Liver (tissue), 3 donors: ENCODE results near the gene FGF14.

Experiments
- ATF3 ChIP-seq: IDR thresholded peaks from 2 replicates; pipeline ENCODE4 v1.6.1; 2016; ENCODE audit warnings: antibody characterized with exemption
- CTCF ChIP-seq: fragments of 150-350 bp; IDR thresholded peaks from 2 replicates; pipeline ENCODE4 v1.5.1; 2017; ENCODE audit warnings: improper control_type of control experiment, low read depth, low read length; ENCODE audit not compliant: missing input control
- EGR1 ChIP-seq, 2 donors: IDR thresholded peaks; 2 replicates each; pipeline ENCODE4 v1.6.1; 2016 to 2018; ENCODE audit warnings: antibody characterized with exemption in 2 of 2, low read depth in 2 of 2
- GABPA ChIP-seq, 2 donors: IDR thresholded peaks in 1 of 2; conservative IDR thresholded peaks in 1 of 2; 2 replicates each; pipeline ENCODE4 v1.6.1; 2016; ENCODE audit warnings: antibody characterized with exemption in 2 of 2, mild to moderate bottlenecking in 1 of 2, moderate library complexity in 1 of 2
- JUND ChIP-seq, 2 donors: IDR thresholded peaks; 2 replicates each; pipeline ENCODE4 v1.6.1; 2016; ENCODE audit warnings: antibody characterized with exemption in 2 of 2
- RAD21 ChIP-seq, 2 donors: IDR thresholded peaks; 2 replicates each; pipeline ENCODE4 v1.6.1; 2016; ENCODE audit warnings: antibody characterized with exemption in 2 of 2, mild to moderate bottlenecking in 2 of 2
- REST ChIP-seq: IDR thresholded peaks from 2 replicates; pipeline ENCODE4 v1.6.1; 2016; ENCODE audit warnings: antibody characterized with exemption, mild to moderate bottlenecking
- RXRA ChIP-seq, 2 donors: IDR thresholded peaks; 2 replicates each; pipeline ENCODE4 v1.6.1; 2017 to 2018; ENCODE audit warnings: antibody characterized with exemption in 2 of 2, mild to moderate bottlenecking in 1 of 2
- SP1 ChIP-seq: IDR thresholded peaks from 2 replicates; pipeline ENCODE4 v1.6.1; 2018; ENCODE audit warnings: antibody characterized with exemption, mild to moderate bottlenecking
- TAF1 ChIP-seq: conservative IDR thresholded peaks from 2 replicates; pipeline ENCODE4 v1.6.1; 2016; ENCODE audit warnings: antibody characterized with exemption, mild to moderate bottlenecking
- YY1 ChIP-seq: IDR thresholded peaks from 2 replicates; pipeline ENCODE4 v1.6.1; 2016; ENCODE audit warnings: antibody characterized with exemption, mild to moderate bottlenecking
- TF ChIP-seq, protein P1 (sequence below): IDR thresholded peaks from 2 replicates; pipeline ENCODE4 v1.6.1; 2016; ENCODE audit warnings: antibody characterized with exemption
- TF ChIP-seq, protein P2 (sequence below): IDR thresholded peaks from 2 replicates; pipeline ENCODE4 v1.6.1; 2016; ENCODE audit warnings: antibody characterized with exemption
- donor health status: healthy.
- donor health status: healthy.

DNA sequence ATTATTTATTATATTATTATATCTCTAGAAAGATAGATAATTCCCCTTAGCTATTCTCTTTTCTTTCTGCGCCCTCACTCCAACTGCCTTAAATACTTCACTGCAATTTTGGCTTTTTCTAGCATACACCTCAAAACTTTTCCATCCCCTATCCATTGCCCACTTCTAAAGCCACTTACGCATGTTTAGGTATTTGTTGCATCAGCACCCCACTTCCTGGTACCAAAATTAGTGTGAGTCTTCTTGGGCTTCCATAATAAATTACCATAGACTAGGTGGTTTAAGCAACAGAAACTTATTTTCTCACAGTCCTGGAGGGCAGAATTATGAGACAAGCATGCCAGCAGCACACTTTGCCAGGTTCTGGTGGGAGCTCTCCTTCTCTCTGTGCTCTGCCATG is 209.0 kb downstream of the FGF14 start:
- no peak for TF ChIP-seq CTCF
- TF ChIP-seq, protein P1, sequence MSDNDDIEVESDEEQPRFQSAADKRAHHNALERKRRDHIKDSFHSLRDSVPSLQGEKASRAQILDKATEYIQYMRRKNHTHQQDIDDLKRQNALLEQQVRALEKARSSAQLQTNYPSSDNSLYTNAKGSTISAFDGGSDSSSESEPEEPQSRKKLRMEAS: no peak
- TF ChIP-seq REST: no peak
- TF ChIP-seq GABPA (IDR thresholded peaks at IDR 0.05 in 1 of 2, conservative IDR thresholded peaks at IDR 0.05 in 1 of 2): no peak
- TF ChIP-seq JUND (IDR thresholded peaks at IDR 0.05): no peak
- no peak for TF ChIP-seq TAF1
- TF ChIP-seq, protein P2, sequence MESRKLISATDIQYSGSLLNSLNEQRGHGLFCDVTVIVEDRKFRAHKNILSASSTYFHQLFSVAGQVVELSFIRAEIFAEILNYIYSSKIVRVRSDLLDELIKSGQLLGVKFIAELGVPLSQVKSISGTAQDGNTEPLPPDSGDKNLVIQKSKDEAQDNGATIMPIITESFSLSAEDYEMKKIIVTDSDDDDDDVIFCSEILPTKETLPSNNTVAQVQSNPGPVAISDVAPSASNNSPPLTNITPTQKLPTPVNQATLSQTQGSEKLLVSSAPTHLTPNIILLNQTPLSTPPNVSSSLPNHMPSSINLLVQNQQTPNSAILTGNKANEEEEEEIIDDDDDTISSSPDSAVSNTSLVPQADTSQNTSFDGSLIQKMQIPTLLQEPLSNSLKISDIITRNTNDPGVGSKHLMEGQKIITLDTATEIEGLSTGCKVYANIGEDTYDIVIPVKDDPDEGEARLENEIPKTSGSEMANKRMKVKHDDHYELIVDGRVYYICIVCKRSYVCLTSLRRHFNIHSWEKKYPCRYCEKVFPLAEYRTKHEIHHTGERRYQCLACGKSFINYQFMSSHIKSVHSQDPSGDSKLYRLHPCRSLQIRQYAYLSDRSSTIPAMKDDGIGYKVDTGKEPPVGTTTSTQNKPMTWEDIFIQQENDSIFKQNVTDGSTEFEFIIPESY: no peak
- no peak for TF ChIP-seq YY1
- TF ChIP-seq SP1: no peak
- TF ChIP-seq ATF3: no peak
- TF ChIP-seq RXRA (IDR thresholded peaks at IDR 0.05): no peak
- TF ChIP-seq EGR1 (IDR thresholded peaks at IDR 0.05; ENCODE audit: low read depth in 2 of 2): no peak
- TF ChIP-seq RAD21 (IDR thresholded peaks at IDR 0.05): no peak
